Neural cell (in vitro differentiated cells): ENCODE measurements around the gene UBN1.

Experiments
- EP300 ChIP-seq: fragments of 450-650 bp; conservative IDR thresholded peaks from 2 replicates; pipeline ENCODE4 v1.6.1; 2014; ENCODE audit warnings: antibody characterized with exemption, mild to moderate bottlenecking, moderate library complexity; ENCODE audit not compliant: poor library complexity, severe bottlenecking
- EZH2 ChIP-seq: fragments of 200-600, 300-800 bp; shearing (Covaris generic), sonication (generic); IDR thresholded peaks from 2 replicates; pipeline ENCODE4 v1.6.1; 2014; ENCODE audit warnings: antibody characterized with exemption, low read length, borderline replicate concordance, mild to moderate bottlenecking; ENCODE audit not compliant: insufficient read depth, poor library complexity, severe bottlenecking
- TF ChIP-seq, protein P1 (sequence below): fragments of 450-650 bp; IDR thresholded peaks from 2 replicates; pipeline ENCODE4 v1.5.1; 2014; ENCODE audit warnings: antibody characterized with exemption, mild to moderate bottlenecking, moderate library complexity; ENCODE audit not compliant: poor library complexity, severe bottlenecking

DNA sequence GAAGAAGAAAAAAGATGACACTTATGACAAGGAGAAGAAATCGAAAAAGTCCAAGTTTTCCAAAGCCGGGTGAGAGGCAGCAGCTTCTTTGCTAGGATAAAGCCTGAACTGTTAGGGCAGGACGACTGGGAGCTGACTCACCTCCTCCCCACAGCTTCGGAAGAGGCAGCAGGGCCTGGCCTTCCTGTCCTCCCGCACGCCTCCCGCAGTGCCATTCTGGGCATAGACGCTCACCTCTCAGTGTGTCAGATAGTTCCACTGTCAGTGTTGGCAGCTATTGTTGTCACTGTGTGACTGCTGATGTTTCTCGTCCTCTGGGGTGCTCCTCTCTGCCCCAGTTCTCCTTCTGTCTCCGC lies 12.6 kb downstream of the UBN1 start:
- TF ChIP-seq, protein P1, sequence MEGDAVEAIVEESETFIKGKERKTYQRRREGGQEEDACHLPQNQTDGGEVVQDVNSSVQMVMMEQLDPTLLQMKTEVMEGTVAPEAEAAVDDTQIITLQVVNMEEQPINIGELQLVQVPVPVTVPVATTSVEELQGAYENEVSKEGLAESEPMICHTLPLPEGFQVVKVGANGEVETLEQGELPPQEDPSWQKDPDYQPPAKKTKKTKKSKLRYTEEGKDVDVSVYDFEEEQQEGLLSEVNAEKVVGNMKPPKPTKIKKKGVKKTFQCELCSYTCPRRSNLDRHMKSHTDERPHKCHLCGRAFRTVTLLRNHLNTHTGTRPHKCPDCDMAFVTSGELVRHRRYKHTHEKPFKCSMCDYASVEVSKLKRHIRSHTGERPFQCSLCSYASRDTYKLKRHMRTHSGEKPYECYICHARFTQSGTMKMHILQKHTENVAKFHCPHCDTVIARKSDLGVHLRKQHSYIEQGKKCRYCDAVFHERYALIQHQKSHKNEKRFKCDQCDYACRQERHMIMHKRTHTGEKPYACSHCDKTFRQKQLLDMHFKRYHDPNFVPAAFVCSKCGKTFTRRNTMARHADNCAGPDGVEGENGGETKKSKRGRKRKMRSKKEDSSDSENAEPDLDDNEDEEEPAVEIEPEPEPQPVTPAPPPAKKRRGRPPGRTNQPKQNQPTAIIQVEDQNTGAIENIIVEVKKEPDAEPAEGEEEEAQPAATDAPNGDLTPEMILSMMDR: no peak
- no peak for TF ChIP-seq EP300
- no peak for TF ChIP-seq EZH2
